HK-2 (cell line): Measurements from ENCODE around the gene ICA1L.

Experiments used
- DNase-seq: peaks from one replicate; pipeline ENCODE4 v3.0.0-alpha.2; 2018; ENCODE audit not compliant: unreplicated experiment

Gene ICA1L

GRCh38 chr2:202782940-202783558, 88.5 kb downstream of the ICA1L start:
- DNase-seq: no peak

GRCh38 chr2:202780514-202781021, 91.0 kb downstream of the ICA1L start:
- DNase-seq: peak; percentile 10

GRCh38 chr2:202778217-202778616, 93.3 kb downstream of the ICA1L start:
- DNase-seq: no peak

GRCh38 chr2:202774104-202774503, 97.5 kb downstream of the ICA1L start:
- DNase-seq: no peak

GRCh38 chr2:202773301-202773973, 98.1 kb downstream of the ICA1L start:
- DNase-seq: no peak

GRCh38 chr2:202771741-202772460, 99.7 kb downstream of the ICA1L start:
- no peak for DNase-seq

- DNase-seq: no peak
Observed at GRCh38 chr2:202771336-202771735, 100.2 kb downstream of the ICA1L start.

- no peak for DNase-seq
Observed at GRCh38 chr2:202769201-202769600, 102.4 kb downstream of the ICA1L start.

- DNase-seq: no peak
Observed at GRCh38 chr2:202768273-202768672, 103.3 kb downstream of the ICA1L start.

- no peak for DNase-seq
Observed at GRCh38 chr2:202765436-202765835, 106.1 kb downstream of the ICA1L start.

- no peak for DNase-seq
Observed at GRCh38 chr2:202764991-202765390, 106.6 kb downstream of the ICA1L start.

GRCh38 chr2:202763916-202764315, 107.7 kb downstream of the ICA1L start:
- no peak for DNase-seq

GRCh38 chr2:202762556-202762955, 109.0 kb downstream of the ICA1L start:
- DNase-seq: no peak

GRCh38 chr2:202760848-202761247, 110.7 kb downstream of the ICA1L start:
- no peak for DNase-seq

- DNase-seq: no peak
Observed at GRCh38 chr2:202758604-202759003, 113.0 kb downstream of the ICA1L start.

- DNase-seq: no peak
Observed at GRCh38 chr2:202758128-202758527, 113.4 kb downstream of the ICA1L start.

GRCh38 chr2:202757339-202757738, 114.2 kb downstream of the ICA1L start:
- DNase-seq: no peak

- DNase-seq: no peak
Observed at GRCh38 chr2:202756598-202756997, 115.0 kb downstream of the ICA1L start.

- DNase-seq: no peak
Observed at GRCh38 chr2:202754936-202755335, 116.6 kb downstream of the ICA1L start.

- no peak for DNase-seq
Observed at GRCh38 chr2:202752071-202752470, 119.5 kb downstream of the ICA1L start.

- DNase-seq: no peak
Observed at GRCh38 chr2:202750763-202751427, 120.7 kb downstream of the ICA1L start.

GRCh38 chr2:202749477-202749876, 122.1 kb downstream of the ICA1L start:
- no peak for DNase-seq
